Cardiac fibroblast (primary cell): ENCODE measurements around the gene KCNJ11.
A peak's percentile ranks its signal among the peaks of the same experiment; 100 is the strongest.

Experiments used
- DNase-seq, 2 donors: peaks; one replicate each; pipeline versions ENCODE4 v3.0.0 to v3.0.0-alpha.2; 2010; ENCODE audit warnings: low read depth in 2 of 2
- H3K4me3 ChIP-seq, 2 donors: replicated peaks in 1 of 2; 1 replicate in 1 of 2; 2 replicates in 1 of 2; pipeline ENCODE4 v1.5.1; 2011; ENCODE audit warnings: low read depth in 2 of 2, low read length in 2 of 2, mild to moderate bottlenecking in 2 of 2, moderate library complexity in 1 of 2
- TF ChIP-seq, protein P1 (sequence below): IDR thresholded peaks from one replicate; pipeline ENCODE4 v1.5.1; 2011; ENCODE audit warnings: low read depth, mild to moderate bottlenecking, low read length, inconsistent platforms

The KCNJ11 gene

GRCh38 chr11:17403980-17404759, 15.7 kb upstream of the KCNJ11 start:
- H3K4me3 ChIP-seq: no peak overlapping the region
- TF ChIP-seq, protein P1, sequence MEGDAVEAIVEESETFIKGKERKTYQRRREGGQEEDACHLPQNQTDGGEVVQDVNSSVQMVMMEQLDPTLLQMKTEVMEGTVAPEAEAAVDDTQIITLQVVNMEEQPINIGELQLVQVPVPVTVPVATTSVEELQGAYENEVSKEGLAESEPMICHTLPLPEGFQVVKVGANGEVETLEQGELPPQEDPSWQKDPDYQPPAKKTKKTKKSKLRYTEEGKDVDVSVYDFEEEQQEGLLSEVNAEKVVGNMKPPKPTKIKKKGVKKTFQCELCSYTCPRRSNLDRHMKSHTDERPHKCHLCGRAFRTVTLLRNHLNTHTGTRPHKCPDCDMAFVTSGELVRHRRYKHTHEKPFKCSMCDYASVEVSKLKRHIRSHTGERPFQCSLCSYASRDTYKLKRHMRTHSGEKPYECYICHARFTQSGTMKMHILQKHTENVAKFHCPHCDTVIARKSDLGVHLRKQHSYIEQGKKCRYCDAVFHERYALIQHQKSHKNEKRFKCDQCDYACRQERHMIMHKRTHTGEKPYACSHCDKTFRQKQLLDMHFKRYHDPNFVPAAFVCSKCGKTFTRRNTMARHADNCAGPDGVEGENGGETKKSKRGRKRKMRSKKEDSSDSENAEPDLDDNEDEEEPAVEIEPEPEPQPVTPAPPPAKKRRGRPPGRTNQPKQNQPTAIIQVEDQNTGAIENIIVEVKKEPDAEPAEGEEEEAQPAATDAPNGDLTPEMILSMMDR: no peak
- DNase-seq: peak; percentile 17 to 42

DNA sequence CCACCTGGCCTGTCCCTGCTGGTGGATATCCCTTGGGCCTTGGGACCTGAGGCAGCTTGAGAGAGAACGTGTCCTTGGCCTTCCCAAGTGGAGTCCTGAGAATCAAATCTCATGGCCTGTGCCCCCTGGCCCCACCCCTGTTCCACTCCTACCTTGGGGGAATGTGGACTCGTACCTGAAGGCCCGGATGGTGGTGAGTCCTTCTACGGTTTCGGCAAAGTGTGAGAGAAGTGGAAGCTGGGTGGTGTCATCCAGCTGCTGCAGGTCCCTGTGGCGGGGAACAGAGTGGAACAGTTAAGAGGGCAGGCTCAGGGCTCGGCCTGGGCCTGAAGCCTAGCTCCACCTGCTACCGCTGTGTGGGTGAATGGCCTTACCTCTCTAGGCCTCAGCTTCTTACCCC, 14.0 kb upstream of the KCNJ11 start:
- no peak overlapping the region for H3K4me3 ChIP-seq
- DNase-seq: no peak
- TF ChIP-seq, protein P1: no peak

GRCh38 chr11:17401841-17402240, 13.4 kb upstream of the KCNJ11 start:
- no peak overlapping the region for H3K4me3 ChIP-seq
- TF ChIP-seq, protein P1: no peak
- no peak for DNase-seq

- no peak overlapping the region for H3K4me3 ChIP-seq
- TF ChIP-seq, protein P1: no peak
- DNase-seq: no peak
These were observed 12.9 kb upstream of the KCNJ11 start for GRCh38 chr11:17401316-17401715.

GRCh38 chr11:17400048-17400775, 11.8 kb upstream of the KCNJ11 start:
- no peak for DNase-seq
- no peak overlapping the region for H3K4me3 ChIP-seq
- TF ChIP-seq, protein P1: no peak

DNA sequence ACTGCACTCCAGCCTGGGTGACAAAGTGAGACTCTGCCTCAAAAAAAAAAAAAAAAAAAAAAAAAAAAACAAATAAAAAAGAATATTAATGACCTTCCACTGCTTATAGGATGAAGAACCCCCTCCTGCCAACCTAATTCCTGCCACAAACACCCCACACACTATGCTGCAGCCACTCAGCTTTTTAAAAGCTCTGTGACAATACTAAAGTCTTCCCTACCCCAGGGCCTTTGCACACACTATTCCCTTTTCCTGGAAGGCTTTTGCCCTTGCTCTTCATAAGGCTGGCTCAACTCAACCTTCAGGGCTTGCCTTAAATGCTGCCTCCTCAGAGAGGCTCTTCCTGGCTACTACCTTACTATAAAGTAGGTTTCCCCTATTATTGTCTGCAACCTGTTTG, 10.8 kb upstream of the KCNJ11 start:
- TF ChIP-seq, protein P1: no peak
- no peak for DNase-seq
- no peak overlapping the region for H3K4me3 ChIP-seq
